Sigmoid colon (tissue), 4 donors: Measurements from ENCODE around the gene ENTPD2.

Experiments
- CTCF ChIP-seq, 4 experiments: fragments of 450-650 bp in 3 of 4; fragments of 200-600 bp in 1 of 4; IDR thresholded peaks; one replicate each; pipeline ENCODE4 v1.5.1; 2016 to 2019; ENCODE audit warnings: antibody characterized with exemption in 4 of 4, mild to moderate bottlenecking in 3 of 4, moderate library complexity in 2 of 4
- EP300 ChIP-seq, 4 donors: sonication (generic); formaldehyde crosslinking; IDR thresholded peaks; one replicate each; pipeline ENCODE4 v1.6.1; 2017; ENCODE audit warnings: antibody characterized with exemption in 4 of 4
- POLR2A ChIP-seq, 2 donors: fragments of 450-650 bp; IDR thresholded peaks; one replicate each; pipeline ENCODE4 v1.6.1; 2016; ENCODE audit warnings: antibody characterized with exemption in 2 of 2, mild to moderate bottlenecking in 2 of 2, moderate library complexity in 2 of 2

DNA sequence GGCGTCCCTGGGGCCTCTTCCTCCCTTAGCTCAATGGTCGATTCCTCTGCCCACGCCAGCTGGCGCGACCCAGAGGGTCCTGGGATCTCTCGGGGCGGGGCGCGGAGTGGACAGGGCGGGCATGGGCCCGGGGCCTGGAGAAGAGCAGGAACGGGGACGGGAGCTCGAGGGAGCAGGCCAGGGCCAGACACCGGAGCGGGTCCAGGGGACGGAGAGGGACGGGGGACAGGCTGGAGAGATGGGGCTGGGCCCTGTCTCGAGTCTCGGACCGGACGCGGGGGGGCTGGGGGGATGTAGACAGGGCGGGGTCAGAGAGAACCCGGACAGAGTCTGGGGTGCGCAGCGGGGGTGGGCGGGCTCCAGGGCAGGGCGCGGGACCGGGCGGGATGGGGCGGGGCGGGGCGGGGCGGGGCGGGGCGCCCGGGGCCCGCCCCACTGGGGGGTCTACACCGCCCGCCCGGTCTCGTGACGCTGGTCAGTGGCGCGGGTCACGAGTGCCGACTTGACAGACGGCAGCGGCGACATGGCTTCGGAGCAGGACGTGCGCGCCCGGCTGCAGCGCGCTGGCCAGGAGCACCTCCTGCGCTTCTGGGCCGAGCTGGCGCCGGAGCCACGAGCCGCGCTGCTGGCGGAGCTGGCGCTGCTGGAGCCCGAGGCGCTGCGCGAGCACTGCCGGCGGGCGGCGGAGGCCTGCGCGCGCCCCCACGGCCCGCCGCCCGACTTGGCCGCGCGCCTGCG lies 23.3 kb upstream of the ENTPD2 start, which contains the start of gene UAP1L1:
- no peak for TF ChIP-seq EP300 (IDR thresholded peaks at IDR 0.05)
- TF ChIP-seq POLR2A (IDR thresholded peaks at IDR 0.05) = no peak
- TF ChIP-seq CTCF (IDR thresholded peaks at IDR 0.05) = no peak
